Stimulated activated CD4-positive, alpha-beta T cell treated with anti-CD3 and anti-CD28 coated beads, Interleukin-1b, Interleukin-23, amount 100 ng/mL, for 48 hours (primary cell): Measurements from ENCODE around the gene LMNTD2.

Experiments used
- DNase-seq: peaks from one replicate; pipeline ENCODE4 v3.0.0-alpha.2; 2020

Gene LMNTD2

GRCh38 chr11:551131-551530, 9.4 kb downstream of the LMNTD2 start:
- DNase-seq: no peak

DNA sequence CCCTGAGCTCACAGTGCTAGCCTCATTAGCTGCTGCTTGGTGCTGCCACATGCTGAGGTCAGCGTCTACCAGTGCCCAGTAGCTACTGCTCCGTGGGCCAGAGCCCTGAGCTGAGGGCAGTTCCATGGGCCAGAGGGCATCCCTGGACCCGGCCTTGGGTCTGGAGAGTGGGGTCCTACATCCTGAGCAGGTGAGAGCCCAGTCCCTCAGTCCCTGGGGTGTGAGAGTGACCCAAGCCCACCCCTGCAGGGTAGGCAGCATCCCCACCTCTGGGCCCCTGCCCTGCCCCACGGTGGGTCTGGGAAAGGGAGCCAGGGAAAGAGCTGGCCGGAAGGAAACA, 9.8 kb downstream of the LMNTD2 start:
- DNase-seq: no peak

DNA sequence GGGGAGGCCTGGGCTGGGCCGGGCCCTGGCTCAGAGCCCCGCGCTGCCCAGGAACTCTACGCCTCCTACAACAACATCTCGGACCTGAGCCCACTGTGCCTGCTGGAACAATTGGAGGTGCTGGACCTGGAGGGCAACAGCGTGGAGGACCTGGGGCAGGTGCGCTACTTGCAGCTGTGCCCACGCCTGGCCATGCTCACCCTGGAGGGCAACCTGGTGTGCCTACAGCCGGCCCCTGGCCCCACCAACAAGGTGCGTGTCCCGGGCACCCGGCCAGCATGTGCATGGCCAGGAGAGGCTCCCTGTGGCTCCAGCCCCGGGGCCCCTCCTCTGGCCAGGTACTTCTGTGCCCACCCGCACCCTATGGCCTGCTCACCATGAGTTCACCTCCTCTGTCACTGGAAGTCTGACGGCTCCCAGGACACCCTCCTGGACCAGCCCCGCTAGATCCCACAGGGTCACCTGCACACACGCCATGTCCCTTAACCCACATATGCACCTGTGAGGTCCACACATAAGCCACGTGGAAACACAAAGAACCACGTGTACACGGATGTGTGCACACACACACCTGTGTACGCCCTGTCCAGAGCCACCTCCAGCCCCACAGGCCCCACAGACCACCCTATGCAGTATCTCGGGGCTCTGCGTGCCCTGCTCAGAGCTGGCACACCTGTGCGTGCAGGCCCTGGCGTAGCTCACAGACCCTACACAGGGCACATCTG, 10.4 kb downstream of the LMNTD2 start:
- DNase-seq: no peak

DNA sequence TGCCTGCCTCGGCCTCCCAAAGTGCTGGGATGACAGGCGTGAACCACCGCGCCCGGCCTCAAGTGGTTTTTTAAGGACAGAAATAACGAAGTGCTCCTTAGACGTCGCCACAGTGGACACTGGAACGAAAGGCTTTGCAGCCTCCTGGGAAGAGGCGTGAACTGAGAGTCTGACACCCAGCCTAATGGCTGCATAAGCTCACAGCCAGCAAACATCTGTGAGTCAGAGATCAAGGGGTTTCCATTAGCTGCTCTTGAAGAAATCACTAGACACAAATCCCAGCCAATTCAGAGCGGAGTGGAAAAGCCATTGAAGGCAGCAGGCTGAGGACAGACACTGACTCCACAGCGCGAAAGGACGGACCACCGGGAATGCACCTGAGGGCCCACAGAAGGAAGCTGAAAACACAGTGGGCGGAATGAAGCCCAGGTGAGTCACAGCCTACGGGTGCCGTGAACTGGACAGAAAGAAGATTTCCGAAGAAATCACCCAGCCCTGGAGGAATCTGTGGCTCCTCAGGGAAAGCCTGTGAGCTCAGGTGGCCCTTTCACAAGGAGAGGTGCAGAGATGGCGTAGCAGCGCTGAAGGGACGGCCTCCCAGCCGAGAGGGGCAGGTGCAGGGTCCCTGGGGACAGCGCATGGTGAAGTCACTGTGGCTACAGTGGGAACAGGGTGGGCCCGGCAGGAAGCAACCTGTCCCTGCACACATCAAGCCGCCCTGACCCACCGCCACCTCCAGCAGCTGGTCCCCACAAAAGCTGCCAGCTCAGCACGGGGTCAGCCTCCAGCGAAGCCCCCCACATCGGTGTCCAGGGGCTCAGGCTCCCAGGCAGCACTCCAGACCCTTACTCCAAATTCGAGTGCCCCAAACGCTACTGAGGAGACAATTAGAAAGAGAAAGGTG, 11.6 kb downstream of the LMNTD2 start:
- DNase-seq: no peak

GRCh38 chr11:545171-545570, 15.4 kb downstream of the LMNTD2 start:
- no peak for DNase-seq

GRCh38 chr11:544817-545166, 15.7 kb downstream of the LMNTD2 start:
- DNase-seq: no peak

DNA sequence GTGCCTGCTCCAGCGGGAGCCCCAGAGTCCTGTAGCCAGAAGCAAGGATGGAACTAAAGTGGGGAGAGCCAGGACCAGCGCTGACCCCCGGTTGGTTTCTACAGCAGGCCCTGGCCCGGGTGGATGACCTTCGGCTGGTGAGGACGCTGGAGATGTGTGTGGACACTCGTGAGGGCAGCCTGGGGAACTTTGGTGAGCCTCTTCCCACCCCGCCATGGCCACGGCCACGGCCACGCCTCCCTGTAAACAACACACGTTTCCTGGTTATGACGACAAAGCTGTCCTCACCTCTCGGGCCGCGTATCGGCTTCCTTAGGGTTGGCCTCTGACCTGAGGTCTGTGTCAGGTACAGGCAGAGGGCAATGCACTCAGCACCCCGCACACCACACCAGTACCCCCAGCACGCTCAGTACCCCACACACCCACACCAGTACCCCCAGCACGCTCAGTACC, 19.1 kb downstream of the LMNTD2 start:
- DNase-seq: no peak

DNA sequence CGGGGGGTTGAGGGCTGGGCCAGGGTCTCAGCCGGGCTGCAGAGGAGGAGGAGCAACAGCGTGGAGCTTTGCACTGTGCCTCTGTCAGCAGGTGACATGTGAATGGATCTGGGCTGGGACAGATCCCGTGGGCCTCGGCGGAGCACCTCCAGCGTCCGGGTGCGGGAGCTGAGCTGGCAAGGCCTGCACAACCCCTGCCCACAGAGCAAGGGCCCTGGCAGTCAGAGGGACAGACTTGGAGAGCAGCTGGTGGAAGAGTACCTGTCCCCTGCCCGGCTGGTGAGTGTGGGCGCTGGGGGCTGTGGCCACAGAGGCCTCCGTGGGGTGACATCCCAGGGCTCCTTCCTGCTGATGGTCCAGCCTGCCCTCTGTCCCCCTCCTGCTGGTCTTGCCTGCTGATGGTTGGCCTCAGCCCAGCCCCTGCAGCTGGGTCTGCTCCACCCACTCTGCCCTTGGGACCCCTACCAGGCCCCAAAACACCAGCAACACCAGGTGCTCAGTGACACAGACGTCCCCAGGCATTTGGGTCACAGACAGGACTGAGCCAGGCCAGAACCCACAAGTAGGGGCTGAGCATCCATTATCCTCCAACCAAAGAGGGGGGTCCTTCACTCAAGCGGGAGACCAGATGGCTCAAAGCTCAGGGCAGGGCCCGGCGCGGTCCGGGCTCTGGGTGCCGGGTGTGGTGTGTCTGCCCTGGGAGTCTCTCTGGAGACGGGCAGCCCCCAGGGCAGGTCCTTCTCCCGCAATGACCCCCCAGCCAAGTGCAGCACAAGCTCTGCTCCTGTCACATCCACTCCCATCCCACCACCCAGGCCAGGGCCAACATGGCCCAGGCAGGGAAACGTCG, 19.7 kb downstream of the LMNTD2 start:
- DNase-seq: no peak

GRCh38 chr11:539971-540481, 20.5 kb downstream of the LMNTD2 start:
- no peak for DNase-seq

DNA sequence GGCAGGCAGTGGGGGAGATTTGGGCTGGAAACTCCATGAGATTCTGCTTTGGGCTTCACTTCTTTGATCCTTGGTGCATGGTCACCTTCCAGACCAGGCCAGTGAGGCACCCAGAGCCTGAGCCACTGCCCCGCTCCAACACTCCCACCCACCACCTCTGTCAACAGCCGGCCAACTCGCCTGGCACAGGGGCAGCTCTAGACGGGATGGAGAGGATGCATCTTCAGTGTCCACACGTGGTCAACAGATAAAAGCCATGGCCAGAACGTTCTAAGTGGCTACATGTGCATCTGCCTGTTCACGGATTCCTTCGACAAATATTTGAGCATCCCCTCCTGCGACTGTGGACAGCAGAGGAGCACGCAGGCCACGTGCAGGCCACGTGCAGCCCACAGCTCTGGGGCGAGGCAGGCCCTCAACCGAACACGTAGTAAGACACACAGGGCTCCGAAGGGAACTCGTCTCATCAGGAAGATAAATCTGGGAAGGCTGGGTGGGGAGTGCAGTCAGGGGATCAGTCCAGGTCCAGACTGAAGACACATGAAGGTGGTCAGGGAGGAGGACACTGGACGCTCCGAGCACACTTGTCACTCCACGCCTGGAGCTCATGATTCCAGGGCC, 22.0 kb downstream of the LMNTD2 start:
- no peak for DNase-seq

DNA sequence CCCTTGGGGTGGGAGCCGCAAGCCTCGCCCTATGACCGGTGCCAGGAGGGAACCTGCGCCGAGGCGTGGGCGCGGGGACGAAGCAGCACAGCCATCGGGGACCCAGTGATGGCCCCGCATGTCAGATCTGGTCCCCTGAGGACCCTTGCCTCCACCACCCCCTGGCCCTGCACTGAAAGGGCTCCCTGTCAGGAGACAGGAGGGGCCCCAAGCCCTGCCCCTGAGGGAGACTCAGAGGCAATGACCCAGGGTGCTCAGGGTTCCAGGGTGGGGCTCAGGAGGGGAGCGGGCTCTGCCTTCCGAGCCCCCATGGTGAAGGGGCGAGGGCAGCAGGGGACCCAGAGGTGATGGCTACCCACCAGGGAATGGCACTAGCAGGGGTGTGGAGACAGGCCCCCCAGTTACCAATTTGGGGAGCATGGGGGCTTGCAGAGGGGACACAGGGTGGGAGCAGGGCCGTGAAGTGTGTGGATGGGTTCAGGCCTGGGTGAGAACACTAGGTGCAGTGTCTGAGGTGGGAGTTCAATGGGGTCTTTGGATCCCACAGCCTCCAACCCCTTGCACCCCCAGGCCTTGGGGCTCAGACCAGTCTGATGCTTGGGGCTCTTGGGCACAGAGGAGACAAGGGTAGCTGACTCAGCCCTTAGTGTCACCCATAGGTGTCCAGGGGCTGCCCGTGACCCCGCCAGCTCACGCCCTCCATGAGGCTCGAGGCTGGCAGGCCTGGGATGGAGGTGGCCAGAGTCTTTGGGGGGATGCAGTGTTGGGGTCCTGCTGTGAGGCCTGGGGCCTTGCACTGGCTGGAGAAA, 22.7 kb downstream of the LMNTD2 start:
- no peak for DNase-seq

GRCh38 chr11:536841-537621, 23.5 kb downstream of the LMNTD2 start, which contains the start of gene LRRC56:
LRRC56 (plus strand) TSS chr11:537527; CDS start chr11:540685, 3,158 bp downstream.
- peak; percentile 88 for DNase-seq

- peak; percentile 95 for DNase-seq
These were observed 24.8 kb downstream of the LMNTD2 start, which contains the start of gene HRAS for GRCh38 chr11:535519-536454. HRAS (minus strand) TSS chr11:535576.

GRCh38 chr11:535210-535518, 25.4 kb downstream of the LMNTD2 start:
- DNase-seq: no peak

DNA sequence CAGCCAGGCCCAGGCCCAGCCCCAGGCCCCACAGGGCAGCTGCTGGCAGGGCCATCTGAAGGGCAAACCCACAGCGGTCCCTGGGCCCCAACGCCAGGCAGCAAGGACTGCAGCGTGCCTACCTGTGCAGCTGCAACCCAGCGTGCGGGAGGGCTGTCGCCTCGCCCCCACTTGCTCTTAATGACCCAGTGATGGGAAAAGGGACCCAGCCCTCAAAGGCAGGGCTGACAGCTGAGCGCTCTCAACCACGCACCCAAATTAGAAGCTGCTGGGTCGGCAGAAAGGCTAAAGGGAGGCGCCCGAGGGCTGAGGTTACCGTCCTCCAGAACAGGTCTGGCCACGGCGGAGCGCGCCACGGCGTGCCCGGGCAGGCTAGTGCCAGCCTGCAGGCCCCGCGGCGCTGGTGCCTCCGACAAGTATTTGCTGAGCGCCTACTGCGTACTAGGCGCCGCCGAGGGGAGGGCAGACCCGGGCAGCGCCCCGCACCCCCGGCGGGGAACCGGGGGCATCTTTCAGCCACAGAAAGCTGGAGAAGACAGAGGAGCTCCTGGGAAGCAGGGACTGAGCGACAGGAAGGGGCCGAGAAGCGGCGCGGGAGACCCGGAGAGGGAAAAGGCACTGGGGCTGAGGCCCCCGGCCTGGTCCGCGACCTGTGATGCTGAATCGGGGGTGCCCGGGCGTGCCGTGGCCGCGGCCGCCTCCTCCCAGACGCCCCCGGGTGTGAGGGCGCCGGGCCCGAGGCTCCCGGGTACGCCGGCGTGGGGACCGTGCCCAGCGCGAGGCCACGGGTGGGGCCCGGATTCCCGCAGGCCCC, 25.9 kb downstream of the LMNTD2 start:
- DNase-seq: no peak

DNA sequence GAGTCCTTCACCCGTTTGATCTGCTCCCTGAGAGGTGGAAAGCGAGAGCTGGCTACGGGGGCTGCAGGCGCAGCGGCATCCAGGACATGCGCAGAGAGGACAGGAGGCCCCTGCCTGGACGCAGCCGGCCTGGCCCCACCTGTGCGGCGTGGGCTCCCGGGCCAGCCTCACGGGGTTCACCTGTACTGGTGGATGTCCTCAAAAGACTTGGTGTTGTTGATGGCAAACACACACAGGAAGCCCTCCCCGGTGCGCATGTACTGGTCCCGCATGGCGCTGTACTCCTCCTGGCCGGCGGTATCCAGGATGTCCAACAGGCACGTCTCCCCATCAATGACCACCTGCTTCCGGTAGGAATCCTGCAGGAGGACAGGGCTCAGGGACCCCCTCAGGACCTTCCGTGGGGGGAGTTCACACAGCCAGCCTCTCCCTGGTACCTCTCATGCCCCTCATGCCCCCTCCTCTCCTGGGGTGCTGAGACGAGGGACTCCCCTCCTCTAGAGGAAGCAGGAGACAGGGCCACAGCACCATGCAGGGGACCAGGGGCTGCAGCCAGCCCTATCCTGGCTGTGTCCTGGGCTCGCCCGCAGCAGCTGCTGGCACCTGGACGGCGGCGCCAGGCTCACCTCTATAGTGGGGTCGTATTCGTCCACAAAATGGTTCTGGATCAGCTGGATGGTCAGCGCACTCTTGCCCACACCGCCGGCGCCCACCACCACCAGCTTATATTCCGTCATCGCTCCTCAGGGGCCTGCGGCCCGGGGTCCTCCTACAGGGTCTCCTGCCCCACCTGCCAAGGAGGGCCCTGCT, 26.7 kb downstream of the LMNTD2 start:
- no peak for DNase-seq

DNA sequence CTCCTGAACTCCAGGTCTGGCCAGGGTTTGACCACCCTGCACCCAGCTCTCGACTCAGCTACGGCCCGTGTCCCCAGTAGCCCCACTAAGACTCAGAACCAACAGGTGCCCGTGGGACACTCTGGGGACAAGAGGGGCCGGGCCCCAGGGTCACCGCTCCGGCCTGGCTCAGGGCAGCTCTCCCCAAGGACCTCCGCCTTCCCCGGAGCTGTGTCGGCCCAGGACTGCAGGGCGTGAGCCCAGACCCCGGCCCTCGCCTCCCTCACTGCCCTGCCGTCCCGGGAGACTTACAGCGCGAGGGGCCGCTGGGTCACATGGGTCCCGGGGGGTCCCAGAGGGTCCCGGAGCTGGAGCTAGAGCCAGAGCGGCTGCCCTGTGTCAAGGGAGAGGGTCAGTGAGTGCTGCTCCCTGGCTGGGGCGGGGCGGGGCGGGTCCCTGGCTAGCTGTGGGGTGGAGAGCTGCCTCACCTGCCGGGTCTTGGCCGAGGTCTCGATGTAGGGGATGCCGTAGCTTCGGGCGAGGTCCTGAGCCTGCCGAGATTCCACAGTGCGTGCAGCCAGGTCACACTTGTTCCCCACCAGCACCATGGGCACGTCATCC, 27.5 kb downstream of the LMNTD2 start:
- DNase-seq: no peak
